Neural cell (in vitro differentiated cells): ENCODE data around the gene EPS8. TPM values are rescaled to one million over a fixed set of nuclear protein-coding genes. Genes with fewer than 3 reads are reported as not detected.

Experiments
- H2AFZ ChIP-seq: fragments of 200-600, 300-800 bp; sonication (generic), shearing (Covaris generic); 2 replicates; pipeline ENCODE4 v1.6.0; 2014; ENCODE audit warnings: low read depth, mild to moderate bottlenecking, antibody characterized with exemption, low read length, moderate library complexity
- H3F3A ChIP-seq: fragments of 200-600 bp; shearing (Covaris generic); 2 replicates; pipeline ENCODE4 v1.6.1; 2016; ENCODE audit warnings: mild to moderate bottlenecking, moderate library complexity, mixed read lengths, antibody characterized with exemption, low read length; ENCODE audit not compliant: insufficient read depth, poor library complexity, severe bottlenecking
- H3K27ac ChIP-seq: fragments of 200-600, 300-800 bp; sonication (generic), shearing (Covaris generic); 2 replicates; pipeline ENCODE4 v1.5.1; 2014; ENCODE audit warnings: mild to moderate bottlenecking, low read length, moderate library complexity
- H3K27me3 ChIP-seq: fragments of 300-800, 200-600 bp; sonication (generic), shearing (Covaris generic); 2 replicates; pipeline ENCODE4 v1.6.0; 2014; ENCODE audit warnings: mild to moderate bottlenecking, low read depth, low read length, moderate library complexity; ENCODE audit not compliant: insufficient read depth
- H3K36me3 ChIP-seq: fragments of 300-800, 200-600 bp; sonication (generic), shearing (Covaris generic); 2 replicates; pipeline ENCODE4 v1.5.1; 2014; ENCODE audit warnings: mild to moderate bottlenecking, antibody characterized with exemption, low read length, moderate library complexity; ENCODE audit not compliant: insufficient read depth
- H3K4me2 ChIP-seq: fragments of 300-800, 200-600 bp; sonication (generic), shearing (Covaris generic); 2 replicates; pipeline ENCODE4 v1.6.0; 2014; ENCODE audit warnings: mild to moderate bottlenecking, low read length
- H3K4me3 ChIP-seq: fragments of 300-800, 200-600 bp; sonication (generic), shearing (Covaris generic); 2 replicates; pipeline ENCODE4 v1.5.1; 2014; ENCODE audit warnings: mild to moderate bottlenecking, low read length, moderate library complexity
- H3K79me2 ChIP-seq: fragments of 200-600 bp; shearing (Covaris generic); replicated peaks from 2 replicates; pipeline ENCODE4 v1.6.0; 2014; ENCODE audit warnings: mild to moderate bottlenecking, low read length, moderate library complexity; ENCODE audit not compliant: insufficient read depth
- H3K9ac ChIP-seq: fragments of 300-800, 200-600 bp; sonication (generic), shearing (Covaris generic); 2 replicates; pipeline ENCODE4 v1.6.1; 2016; ENCODE audit warnings: mild to moderate bottlenecking, low read length, mixed read lengths
- H3K9me2 ChIP-seq: fragments of 200-600 bp; shearing (Covaris generic); 2 replicates; pipeline ENCODE4 v1.6.1; 2016; ENCODE audit warnings: mild to moderate bottlenecking, low read length, mixed read lengths; ENCODE audit not compliant: insufficient read depth
- H3K9me3 ChIP-seq: fragments of 200-600, 300-800 bp; sonication (generic), shearing (Covaris generic); 2 replicates; pipeline ENCODE4 v1.6.1; 2016; ENCODE audit warnings: mild to moderate bottlenecking, mixed run types, low read length, moderate library complexity, mixed read lengths
- H4K20me1 ChIP-seq: fragments of 200-600 bp; shearing (Covaris generic); 2 replicates; pipeline ENCODE4 v1.6.1; 2016; ENCODE audit warnings: mild to moderate bottlenecking, mixed run types; ENCODE audit not compliant: insufficient read depth
- EP300 ChIP-seq: fragments of 450-650 bp; conservative IDR thresholded peaks from 2 replicates; pipeline ENCODE4 v1.6.1; 2014; ENCODE audit warnings: antibody characterized with exemption, mild to moderate bottlenecking, moderate library complexity; ENCODE audit not compliant: poor library complexity, severe bottlenecking
- MXI1 ChIP-seq: fragments of 450-650 bp; conservative IDR thresholded peaks from 2 replicates; pipeline ENCODE4 v1.6.1; 2014; ENCODE audit warnings: antibody characterized with exemption, mild to moderate bottlenecking; ENCODE audit not compliant: poor library complexity, severe bottlenecking
- POLR2AphosphoS5 ChIP-seq: IDR thresholded peaks from 2 replicates; pipeline ENCODE4 v1.6.1; 2012
- RAD21 ChIP-seq: fragments of 450-650 bp; conservative IDR thresholded peaks from 2 replicates; pipeline ENCODE4 v1.6.1; 2014; ENCODE audit warnings: antibody characterized with exemption, mild to moderate bottlenecking, moderate library complexity
- SMC3 ChIP-seq: fragments of 450-650 bp; conservative IDR thresholded peaks from 2 replicates; pipeline ENCODE4 v1.6.1; 2014; ENCODE audit warnings: antibody characterized with exemption, mild to moderate bottlenecking, moderate library complexity; ENCODE audit not compliant: poor library complexity
- TAF1 ChIP-seq: IDR thresholded peaks from 2 replicates; pipeline ENCODE4 v1.6.1; 2012; ENCODE audit warnings: low read depth
- polyA plus RNA-seq: library from polyadenylated mRNA; depleted of rRNA; stranded (reverse); fragments of >200 nt; gene quantifications from 2 replicates; pipeline ENCODE4 v1.2.3, GENCODE V29; 2014
- TF ChIP-seq, protein P1 (sequence below): IDR thresholded peaks from 2 replicates; pipeline ENCODE4 v1.6.1; 2012; ENCODE audit warnings: borderline replicate concordance
- TF ChIP-seq, protein P2 (sequence below): fragments of 450-650 bp; IDR thresholded peaks from 2 replicates; pipeline ENCODE4 v1.5.1; 2014; ENCODE audit warnings: antibody characterized with exemption, mild to moderate bottlenecking, moderate library complexity; ENCODE audit not compliant: poor library complexity, severe bottlenecking

Gene EPS8
- polyA plus RNA-seq, 1 donor from 2014 or later = 12.2 TPM

DNA sequence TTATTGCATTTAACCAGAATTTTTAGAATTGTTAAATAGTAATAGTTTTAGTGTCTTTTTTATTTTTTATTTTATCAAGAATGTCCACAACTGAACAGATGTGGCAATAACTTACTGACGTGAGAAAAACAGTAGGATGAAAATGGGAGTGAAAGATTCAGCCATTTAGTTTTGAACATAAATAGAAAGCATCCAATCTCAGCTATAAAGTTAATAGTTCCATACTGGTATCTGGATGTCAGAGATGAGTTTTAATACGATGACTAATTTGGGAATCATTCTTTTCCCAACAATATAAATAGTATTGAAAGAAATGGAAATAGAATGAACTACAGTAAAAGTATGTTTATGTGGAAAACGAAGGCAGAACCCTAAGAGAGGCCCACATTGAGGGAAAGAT, 159.4 kb downstream of the EPS8 start:
- H3K27ac ChIP-seq = no peak overlapping the region
- no peak overlapping the region for H2AFZ ChIP-seq
- no peaks in the 10 kb centered on the region for H3K36me3 ChIP-seq
- H3K9me2 ChIP-seq = no peaks in the 10 kb centered on the region
- H3K9me3 ChIP-seq = no peaks in the 10 kb centered on the region
- no peaks in the 10 kb centered on the region for H4K20me1 ChIP-seq
- no peaks in the 10 kb centered on the region for H3F3A ChIP-seq
- TF ChIP-seq, protein P1, sequence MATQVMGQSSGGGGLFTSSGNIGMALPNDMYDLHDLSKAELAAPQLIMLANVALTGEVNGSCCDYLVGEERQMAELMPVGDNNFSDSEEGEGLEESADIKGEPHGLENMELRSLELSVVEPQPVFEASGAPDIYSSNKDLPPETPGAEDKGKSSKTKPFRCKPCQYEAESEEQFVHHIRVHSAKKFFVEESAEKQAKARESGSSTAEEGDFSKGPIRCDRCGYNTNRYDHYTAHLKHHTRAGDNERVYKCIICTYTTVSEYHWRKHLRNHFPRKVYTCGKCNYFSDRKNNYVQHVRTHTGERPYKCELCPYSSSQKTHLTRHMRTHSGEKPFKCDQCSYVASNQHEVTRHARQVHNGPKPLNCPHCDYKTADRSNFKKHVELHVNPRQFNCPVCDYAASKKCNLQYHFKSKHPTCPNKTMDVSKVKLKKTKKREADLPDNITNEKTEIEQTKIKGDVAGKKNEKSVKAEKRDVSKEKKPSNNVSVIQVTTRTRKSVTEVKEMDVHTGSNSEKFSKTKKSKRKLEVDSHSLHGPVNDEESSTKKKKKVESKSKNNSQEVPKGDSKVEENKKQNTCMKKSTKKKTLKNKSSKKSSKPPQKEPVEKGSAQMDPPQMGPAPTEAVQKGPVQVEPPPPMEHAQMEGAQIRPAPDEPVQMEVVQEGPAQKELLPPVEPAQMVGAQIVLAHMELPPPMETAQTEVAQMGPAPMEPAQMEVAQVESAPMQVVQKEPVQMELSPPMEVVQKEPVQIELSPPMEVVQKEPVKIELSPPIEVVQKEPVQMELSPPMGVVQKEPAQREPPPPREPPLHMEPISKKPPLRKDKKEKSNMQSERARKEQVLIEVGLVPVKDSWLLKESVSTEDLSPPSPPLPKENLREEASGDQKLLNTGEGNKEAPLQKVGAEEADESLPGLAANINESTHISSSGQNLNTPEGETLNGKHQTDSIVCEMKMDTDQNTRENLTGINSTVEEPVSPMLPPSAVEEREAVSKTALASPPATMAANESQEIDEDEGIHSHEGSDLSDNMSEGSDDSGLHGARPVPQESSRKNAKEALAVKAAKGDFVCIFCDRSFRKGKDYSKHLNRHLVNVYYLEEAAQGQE = no peak
- no peak for TF ChIP-seq TAF1
- no peak for TF ChIP-seq EP300
- TF ChIP-seq, protein P2, sequence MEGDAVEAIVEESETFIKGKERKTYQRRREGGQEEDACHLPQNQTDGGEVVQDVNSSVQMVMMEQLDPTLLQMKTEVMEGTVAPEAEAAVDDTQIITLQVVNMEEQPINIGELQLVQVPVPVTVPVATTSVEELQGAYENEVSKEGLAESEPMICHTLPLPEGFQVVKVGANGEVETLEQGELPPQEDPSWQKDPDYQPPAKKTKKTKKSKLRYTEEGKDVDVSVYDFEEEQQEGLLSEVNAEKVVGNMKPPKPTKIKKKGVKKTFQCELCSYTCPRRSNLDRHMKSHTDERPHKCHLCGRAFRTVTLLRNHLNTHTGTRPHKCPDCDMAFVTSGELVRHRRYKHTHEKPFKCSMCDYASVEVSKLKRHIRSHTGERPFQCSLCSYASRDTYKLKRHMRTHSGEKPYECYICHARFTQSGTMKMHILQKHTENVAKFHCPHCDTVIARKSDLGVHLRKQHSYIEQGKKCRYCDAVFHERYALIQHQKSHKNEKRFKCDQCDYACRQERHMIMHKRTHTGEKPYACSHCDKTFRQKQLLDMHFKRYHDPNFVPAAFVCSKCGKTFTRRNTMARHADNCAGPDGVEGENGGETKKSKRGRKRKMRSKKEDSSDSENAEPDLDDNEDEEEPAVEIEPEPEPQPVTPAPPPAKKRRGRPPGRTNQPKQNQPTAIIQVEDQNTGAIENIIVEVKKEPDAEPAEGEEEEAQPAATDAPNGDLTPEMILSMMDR = no peak
- no peak for TF ChIP-seq SMC3
- no peak for TF ChIP-seq RAD21
- TF ChIP-seq MXI1 = no peak
- no peak for TF ChIP-seq POLR2AphosphoS5
- H3K9ac ChIP-seq = no peak overlapping the region
- no peak overlapping the region for H3K4me3 ChIP-seq
- no peaks in the 10 kb centered on the region for H3K79me2 ChIP-seq
- H3K4me2 ChIP-seq = no peak overlapping the region
- H3K27me3 ChIP-seq = no peaks in the 10 kb centered on the region

DNA sequence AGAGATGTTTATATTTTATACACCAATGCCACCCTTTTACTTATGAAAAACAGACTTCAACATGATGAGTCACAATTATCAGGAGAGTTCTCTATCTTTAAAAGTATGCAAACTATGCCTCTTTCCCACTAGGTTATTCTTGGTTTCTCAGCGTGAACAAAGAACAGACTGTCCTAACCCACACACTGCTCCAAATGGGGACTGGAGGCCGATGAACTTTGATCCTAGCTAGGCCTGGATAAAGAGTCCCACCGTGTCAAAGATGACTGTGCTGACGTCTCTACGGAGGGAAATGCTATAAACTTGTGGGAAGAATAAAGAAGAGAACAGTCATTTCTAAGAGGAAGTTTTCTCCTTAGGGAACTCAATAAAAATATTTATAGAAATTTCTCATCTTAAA, 160.1 kb downstream of the EPS8 start:
- Histone ChIP-seq H3K4me3 (no peak overlapping the region), H3K27ac (no peak overlapping the region), H3F3A (no peaks in the 10 kb centered on the region), H3K9me2 (no peaks in the 10 kb centered on the region), H3K36me3 (no peaks in the 10 kb centered on the region), H3K9me3 (no peaks in the 10 kb centered on the region), H3K27me3 (no peaks in the 10 kb centered on the region), H2AFZ (no peak overlapping the region), H3K4me2 (no peak overlapping the region), H3K79me2 (no peaks in the 10 kb centered on the region), H3K9ac (no peak overlapping the region), H4K20me1 (no peaks in the 10 kb centered on the region)
- TF ChIP-seq MXI1 = no peak
- no peak for TF ChIP-seq TAF1
- TF ChIP-seq, protein P1 = no peak
- TF ChIP-seq POLR2AphosphoS5 = no peak
- TF ChIP-seq RAD21 = no peak
- TF ChIP-seq, protein P2 = no peak
